NCI-H2227 treated with DMSO at 0.1 percent for 48 hours (cell line): ENCODE results near the gene NUP98.
A peak's percentile ranks its signal among the peaks of the same experiment; 100 is the strongest.
"Not testable (repeated sequence)": the region's sequence is repeated elsewhere in the genome, so short reads cannot be mapped to it uniquely, and the experiment has no call there.

Source experiments
- DNase-seq: peaks from one replicate; lab custom pipeline; 2025; lab: John Stamatoyannopoulos, UW

Gene NUP98

GRCh38 chr11:3826721-3827120 is 29.4 kb upstream of the NUP98 start:
- DNase-seq: no peak

- DNase-seq: no peak
Observed at GRCh38 chr11:3825473-3826154, 28.3 kb upstream of the NUP98 start.

GRCh38 chr11:3824714-3825472 is 27.5 kb upstream of the NUP98 start:
- DNase-seq: no peak

GRCh38 chr11:3823762-3824506 is 26.6 kb upstream of the NUP98 start:
- no peak for DNase-seq

- DNase-seq: no peak
Observed at GRCh38 chr11:3823303-3823702, 25.9 kb upstream of the NUP98 start.

GRCh38 chr11:3822312-3822711 is 25.0 kb upstream of the NUP98 start:
- no peak for DNase-seq

- no peak for DNase-seq
Observed at GRCh38 chr11:3820971-3821370, 23.6 kb upstream of the NUP98 start.

GRCh38 chr11:3817181-3817800 is 19.9 kb upstream of the NUP98 start:
- DNase-seq: no peak

GRCh38 chr11:3816673-3817072 is 19.3 kb upstream of the NUP98 start:
- DNase-seq: no peak

- DNase-seq: no peak
Observed at GRCh38 chr11:3815845-3816244, 18.5 kb upstream of the NUP98 start.

GRCh38 chr11:3814832-3815231 is 17.5 kb upstream of the NUP98 start:
- not testable (repeated sequence) for DNase-seq

- DNase-seq: no peak
Observed at GRCh38 chr11:3810951-3811350, 13.6 kb upstream of the NUP98 start.

GRCh38 chr11:3810446-3810845 is 13.1 kb upstream of the NUP98 start:
- no peak for DNase-seq

- DNase-seq: no peak
Observed at GRCh38 chr11:3809624-3809928, 12.2 kb upstream of the NUP98 start.

GRCh38 chr11:3808861-3809623 is 11.7 kb upstream of the NUP98 start:
- DNase-seq: peak; percentile 55

GRCh38 chr11:3807909-3808860 is 10.8 kb upstream of the NUP98 start, which contains the start of gene PGAP2:
PGAP2 (plus strand) TSS chr11:3808560; CDS start chr11:3811260, 2,700 bp downstream.
- peak; percentile 84 for DNase-seq

GRCh38 chr11:3803726-3804495 is 6.6 kb upstream of the NUP98 start:
- no peak for DNase-seq

GRCh38 chr11:3802011-3802790 is 4.8 kb upstream of the NUP98 start:
- no peak for DNase-seq

- no peak for DNase-seq
Observed at GRCh38 chr11:3799873-3800272, 2.5 kb upstream of the NUP98 start.
